ENCODE data around the gene GYPC.

DNA sequence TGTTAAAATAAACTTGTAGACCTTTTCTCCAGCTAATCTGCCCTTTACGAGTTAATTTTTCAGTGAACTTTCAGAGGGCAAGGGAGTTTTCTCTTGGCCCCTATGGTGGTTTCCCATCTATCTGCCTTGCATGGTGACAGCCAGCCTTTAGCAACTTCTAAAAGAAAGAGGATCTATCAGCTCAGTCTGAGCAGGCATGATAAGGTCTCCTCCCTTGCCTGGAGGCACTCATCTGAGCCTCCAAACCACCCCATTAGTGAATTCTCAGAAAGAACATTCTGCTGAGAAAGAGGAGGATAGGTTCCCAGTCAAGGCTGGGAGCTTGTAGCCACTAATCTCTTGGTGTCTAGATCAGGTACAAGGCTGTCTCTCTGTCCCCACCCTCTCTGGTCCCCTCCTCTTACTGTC, 10.7 kb upstream of the GYPC start:
- TF ChIP-seq EZH2 (IDR thresholded peaks at IDR 0.05; ENCODE audit: insufficient read depth, poor library complexity, severe bottlenecking) (no peak), EZH2phosphoT487 (IDR thresholded peaks at IDR 0.05; ENCODE audit: insufficient read depth, low read depth) (no peak)

All from GM23248 (cell line).